Neural progenitor cell (in vitro differentiated cells): Measurements from ENCODE around the gene FOXK1.

Experiments
- EZH2phosphoT487 ChIP-seq: fragments of 200-600 bp; sonication (generic); IDR thresholded peaks from 2 replicates; pipeline ENCODE4 v1.6.1; 2017; ENCODE audit warnings: antibody characterized with exemption
- TF ChIP-seq, protein P1 (sequence below): fragments of 200-600 bp; sonication (generic); IDR thresholded peaks from 2 replicates; pipeline ENCODE4 v1.5.1; 2017; ENCODE audit warnings: antibody characterized with exemption, mild to moderate bottlenecking

DNA sequence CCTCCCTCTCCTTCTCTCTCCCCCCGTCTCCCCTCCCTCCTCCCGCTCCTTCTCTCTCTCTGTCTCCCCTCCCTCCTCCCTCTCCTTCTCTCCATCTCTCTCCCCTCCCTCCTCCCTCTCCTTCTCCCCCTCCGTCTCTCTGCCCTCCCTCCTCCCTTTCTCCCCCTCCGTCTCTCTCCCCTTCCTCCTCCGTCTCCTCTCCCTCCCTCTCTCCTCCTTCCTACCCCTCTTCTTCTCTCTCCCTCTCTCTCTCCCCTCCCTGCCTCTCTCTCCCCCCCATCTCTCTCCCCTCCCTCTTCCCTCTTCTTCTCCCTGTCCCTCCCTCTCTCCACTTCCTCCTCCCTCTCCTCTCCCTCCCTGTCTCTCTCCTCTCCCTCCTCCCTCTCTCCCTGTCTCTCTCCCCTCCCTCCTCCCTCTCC, 125.5 kb downstream of the FOXK1 start:
- TF ChIP-seq, protein P1, sequence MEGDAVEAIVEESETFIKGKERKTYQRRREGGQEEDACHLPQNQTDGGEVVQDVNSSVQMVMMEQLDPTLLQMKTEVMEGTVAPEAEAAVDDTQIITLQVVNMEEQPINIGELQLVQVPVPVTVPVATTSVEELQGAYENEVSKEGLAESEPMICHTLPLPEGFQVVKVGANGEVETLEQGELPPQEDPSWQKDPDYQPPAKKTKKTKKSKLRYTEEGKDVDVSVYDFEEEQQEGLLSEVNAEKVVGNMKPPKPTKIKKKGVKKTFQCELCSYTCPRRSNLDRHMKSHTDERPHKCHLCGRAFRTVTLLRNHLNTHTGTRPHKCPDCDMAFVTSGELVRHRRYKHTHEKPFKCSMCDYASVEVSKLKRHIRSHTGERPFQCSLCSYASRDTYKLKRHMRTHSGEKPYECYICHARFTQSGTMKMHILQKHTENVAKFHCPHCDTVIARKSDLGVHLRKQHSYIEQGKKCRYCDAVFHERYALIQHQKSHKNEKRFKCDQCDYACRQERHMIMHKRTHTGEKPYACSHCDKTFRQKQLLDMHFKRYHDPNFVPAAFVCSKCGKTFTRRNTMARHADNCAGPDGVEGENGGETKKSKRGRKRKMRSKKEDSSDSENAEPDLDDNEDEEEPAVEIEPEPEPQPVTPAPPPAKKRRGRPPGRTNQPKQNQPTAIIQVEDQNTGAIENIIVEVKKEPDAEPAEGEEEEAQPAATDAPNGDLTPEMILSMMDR = no peak
- no peak for TF ChIP-seq EZH2phosphoT487
